ENCODE results near the gene FAM81A.

- TF ChIP-seq CTCF (IDR thresholded peaks at IDR 0.05 in 8 of 11, conservative IDR thresholded peaks at IDR 0.05 in 3 of 11) (no peak), POLR2A (IDR thresholded peaks at IDR 0.05) (no peak), POLR2AphosphoS5 (IDR thresholded peaks at IDR 0.05) (no peak)
These were observed 120.9 kb downstream of the FAM81A start for GRCh38 chr15:59558851-59559250.
